Stromal cell of bone marrow (primary cell): ENCODE data around the gene DENND6A.
"Not testable (repeated sequence)": the region's sequence is repeated elsewhere in the genome, so short reads cannot be mapped to it uniquely, and the experiment has no call there.

Experiments
- DNase-seq: peaks from one replicate; pipeline ENCODE4 v3.0.0-alpha.2; 2012; ENCODE audit warnings: low read depth

DENND6A gene

DNA sequence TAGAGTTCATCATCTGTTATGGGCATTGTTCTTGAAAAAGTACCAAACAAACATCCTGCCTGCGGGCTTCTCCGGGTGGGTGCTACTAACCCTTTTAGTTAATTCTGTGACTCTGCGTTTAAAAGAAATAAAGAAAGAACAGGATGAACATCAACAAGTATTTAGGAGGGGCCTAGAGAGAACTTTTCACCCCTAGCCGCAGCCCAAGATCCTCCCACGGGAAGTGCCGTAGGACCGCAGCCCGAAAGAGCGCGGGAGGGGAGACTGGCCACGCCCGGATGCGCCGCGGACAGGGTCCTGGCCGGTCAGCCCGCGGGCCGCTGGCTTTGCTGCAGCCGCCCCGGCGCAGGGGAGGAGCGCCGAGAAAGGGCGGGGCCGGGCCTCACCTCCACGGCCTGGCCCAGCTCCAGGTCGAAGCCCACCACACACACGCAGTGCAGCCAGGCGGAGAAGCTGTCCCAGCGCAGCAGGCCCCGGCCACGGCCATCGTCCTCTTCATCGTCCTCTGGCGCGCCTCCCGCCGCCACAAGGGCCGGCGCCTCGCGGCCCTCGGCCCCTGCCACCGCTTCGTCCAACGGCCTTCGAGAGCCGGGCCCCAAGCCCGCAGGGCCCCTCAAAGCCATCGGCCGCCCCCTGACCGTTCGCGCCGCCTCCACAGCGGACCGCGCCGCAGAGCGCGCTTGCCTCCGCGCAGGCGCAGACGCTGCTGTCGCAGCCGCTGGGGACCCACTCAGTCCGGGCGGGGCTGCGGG is at the start of gene DENND6A:
DENND6A (minus strand) TSS at position 682 of the 752 bp plus-strand sequence; CDS start at position 623, 59 bp downstream.
- peak; percentile 84 for DNase-seq

DNA sequence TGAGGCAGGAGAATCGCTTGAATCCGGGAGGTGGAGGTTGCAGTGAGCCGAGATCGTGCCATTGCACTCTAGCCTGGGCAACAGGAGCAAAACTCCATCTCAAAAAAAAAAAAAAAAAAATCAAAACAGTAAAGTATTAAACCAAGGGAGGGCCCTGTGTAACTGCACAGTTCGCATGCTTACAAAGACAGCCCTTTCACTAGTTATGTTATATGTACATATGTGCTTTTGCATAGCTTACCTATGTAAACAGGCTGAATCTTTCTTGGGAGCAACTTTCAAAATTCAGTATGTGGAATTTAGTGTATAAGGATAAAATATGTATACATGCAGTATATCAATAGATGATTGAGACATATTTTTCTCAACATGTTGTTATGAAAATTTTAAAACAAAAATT is 47.1 kb upstream of the DENND6A start:
- no peak for DNase-seq

DNA sequence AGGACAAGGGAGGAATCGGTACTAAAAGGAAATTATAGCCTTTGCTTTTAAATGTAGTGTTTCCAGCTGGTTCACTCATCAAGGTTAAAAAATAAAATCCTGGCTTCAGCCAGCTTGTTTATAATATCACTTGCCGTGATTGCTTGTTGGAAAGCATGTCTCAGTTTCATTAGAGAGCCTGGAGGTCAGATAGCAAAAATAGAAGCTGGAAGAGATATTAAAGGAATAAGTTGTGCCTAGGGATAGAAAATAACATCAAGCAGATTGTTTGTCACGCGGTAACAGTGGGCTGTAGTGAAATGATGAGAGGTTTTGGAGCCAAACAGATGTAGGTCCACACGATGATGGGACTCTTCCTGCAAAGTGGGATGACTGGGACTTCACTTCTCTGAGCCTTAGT is 45.5 kb upstream of the DENND6A start:
- no peak for DNase-seq

DNA sequence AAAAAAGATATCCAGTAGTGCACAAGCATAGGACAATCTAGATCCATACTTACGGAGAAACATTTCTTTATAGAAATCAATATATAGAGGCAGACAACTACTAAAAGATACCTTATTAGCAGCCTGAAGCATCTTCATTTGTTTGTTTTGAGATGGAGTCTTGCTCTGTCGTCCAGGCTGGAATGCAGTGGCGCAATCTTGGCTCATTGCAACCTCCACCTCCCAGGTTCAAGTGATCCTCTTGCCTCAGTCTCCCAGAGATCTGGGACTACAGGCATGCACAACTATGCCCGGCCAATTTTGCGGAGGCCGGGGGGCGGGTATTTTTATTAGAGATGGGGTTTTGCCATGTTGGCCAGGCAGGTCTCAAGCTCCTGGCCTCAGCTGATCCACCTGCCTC is 45.0 kb upstream of the DENND6A start:
- no peak for DNase-seq

GRCh38 chr3:57735405-57735804 is 42.5 kb upstream of the DENND6A start:
- DNase-seq: no peak

GRCh38 chr3:57733790-57734189 is 40.9 kb upstream of the DENND6A start:
- DNase-seq: no peak

DNA sequence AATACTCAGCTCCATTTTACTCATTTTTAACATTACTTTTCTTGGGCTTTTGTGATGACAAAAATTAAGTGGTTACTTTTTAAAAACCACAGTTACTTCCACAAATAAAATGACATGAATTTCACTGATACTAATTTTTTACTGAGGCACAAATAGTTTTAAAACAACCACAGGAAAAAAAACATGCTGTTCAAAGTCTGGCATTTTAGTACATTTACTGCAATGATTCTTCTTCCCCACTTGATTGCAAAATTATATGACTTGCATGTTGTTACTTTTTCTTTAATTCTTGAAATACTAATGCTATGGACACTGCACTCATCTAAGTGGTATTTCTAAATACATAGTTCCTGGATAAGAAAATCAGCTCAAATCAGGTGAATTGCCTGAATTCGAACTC is 38.4 kb upstream of the DENND6A start:
- DNase-seq: no peak

DNA sequence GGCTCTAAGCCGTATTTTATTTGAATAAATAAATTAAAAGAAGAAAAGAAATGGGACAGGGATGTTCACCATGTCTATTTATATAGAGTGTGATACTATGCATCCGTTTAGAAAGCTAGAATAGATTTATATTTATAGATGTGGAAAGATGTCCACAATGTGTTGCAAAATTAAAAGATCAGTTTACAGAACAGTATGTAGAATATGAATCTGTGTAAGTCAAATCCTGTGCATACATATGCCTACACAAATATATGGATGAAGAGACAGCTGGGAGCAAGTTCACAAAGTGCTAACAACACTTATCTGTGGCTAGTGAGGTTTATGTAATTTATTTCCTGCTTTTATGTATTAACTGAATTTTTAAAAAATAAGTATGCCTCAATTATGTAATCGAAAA is 37.8 kb upstream of the DENND6A start:
- DNase-seq: no peak

GRCh38 chr3:57729334-57730045 is 36.6 kb upstream of the DENND6A start:
- DNase-seq: peak; percentile 7

GRCh38 chr3:57727106-57727505 is 34.2 kb upstream of the DENND6A start:
- DNase-seq: no peak

DNA sequence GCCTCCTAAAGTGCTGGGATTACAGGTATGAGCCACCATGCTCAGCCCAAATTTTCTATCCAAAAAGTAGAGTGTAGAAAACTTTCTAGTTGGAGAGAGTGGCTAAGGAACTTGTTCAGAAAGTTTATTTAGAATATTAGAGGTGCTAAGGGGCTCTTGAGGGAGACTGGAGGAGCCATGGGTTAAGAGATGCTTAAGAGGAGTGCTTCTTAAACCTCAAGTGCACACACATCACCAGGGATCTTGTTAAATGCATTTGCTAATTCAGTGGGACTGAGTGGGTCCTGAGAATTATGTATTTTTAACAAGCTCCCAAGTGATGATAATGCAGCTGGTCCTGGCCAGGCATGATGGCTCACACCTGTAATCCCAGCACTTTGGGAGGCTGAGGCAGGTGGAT is 33.5 kb upstream of the DENND6A start:
- no peak for DNase-seq

DNA sequence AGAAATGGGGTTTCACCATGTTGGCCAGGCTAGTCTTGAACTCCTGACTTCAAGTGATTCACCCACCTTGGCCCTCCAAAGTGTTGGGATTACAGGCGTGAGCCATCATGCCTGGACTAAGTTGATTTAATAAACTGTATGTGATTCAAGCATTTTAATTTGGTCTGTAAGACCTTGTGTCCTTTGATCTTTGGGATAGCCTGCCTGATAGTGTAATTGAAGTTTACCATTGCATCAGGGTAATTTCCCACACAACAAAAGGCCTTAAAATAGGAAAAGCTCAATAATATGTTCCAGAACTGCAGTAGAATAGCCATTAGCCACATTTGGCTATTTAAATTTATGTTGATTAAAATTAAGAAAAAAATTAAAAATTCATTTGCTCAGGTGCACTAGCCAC is 25.2 kb upstream of the DENND6A start:
- DNase-seq: no peak

DNA sequence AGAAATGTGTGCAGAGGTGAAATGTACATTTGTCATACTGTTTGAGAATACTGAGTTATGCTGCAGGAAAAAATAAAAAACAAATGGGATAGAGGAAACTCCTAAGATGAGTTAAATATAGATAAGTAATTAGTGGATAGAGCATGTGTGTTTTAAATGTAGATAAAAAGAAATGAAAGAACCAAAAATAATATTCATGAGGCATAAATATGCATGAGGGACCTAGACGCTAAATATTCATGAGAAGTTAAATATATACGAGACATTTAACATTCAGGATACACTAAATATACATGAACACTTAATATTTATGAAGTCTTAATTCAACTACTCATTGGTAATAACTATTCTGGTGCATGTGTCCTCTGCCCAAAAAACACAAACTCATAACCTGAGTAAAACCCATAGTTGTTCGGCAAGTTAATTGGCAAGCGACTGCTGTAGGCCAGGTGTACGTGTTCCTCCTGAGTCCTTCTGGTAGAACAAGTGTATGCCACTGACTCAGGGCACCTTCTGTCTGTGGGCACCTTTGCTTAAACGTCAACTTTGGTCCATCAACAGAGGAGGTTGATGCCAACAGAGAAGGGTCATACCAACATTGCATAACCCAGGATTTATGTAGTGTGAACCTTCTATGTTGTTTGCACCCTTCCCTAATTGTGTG is 24.5 kb upstream of the DENND6A start:
- DNase-seq: no peak

- no peak for DNase-seq
These were observed 22.8 kb upstream of the DENND6A start for GRCh38 chr3:57715686-57716085.

GRCh38 chr3:57709559-57709958 is 16.7 kb upstream of the DENND6A start:
- DNase-seq: no peak

- DNase-seq: no peak
These were observed 16.2 kb upstream of the DENND6A start for GRCh38 chr3:57709031-57709430.

- DNase-seq: peak; percentile 88
These were observed 13.6 kb upstream of the DENND6A start for GRCh38 chr3:57706462-57706861.

- not testable (repeated sequence) for DNase-seq
These were observed 12.5 kb upstream of the DENND6A start for GRCh38 chr3:57705351-57705750.

DNA sequence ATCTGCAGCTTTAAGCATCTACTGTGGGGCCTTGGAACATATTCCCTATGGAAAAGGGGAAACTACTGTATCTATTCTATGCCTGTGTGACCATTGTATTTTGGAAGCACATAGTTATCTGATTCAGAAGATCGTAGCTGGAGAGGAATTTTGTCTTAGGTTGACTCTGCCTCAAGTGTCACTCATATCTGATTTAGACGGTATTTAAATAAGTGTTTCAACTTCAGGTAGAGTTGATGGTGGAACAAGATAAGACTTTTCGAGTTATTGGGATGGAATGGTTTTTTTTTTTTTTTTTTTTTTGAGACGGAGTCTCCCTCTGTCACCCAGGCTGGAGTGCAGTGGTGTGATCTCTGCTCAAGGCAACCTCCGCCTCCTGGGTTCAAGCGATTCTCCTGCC is 8.9 kb upstream of the DENND6A start:
- no peak for DNase-seq

DNA sequence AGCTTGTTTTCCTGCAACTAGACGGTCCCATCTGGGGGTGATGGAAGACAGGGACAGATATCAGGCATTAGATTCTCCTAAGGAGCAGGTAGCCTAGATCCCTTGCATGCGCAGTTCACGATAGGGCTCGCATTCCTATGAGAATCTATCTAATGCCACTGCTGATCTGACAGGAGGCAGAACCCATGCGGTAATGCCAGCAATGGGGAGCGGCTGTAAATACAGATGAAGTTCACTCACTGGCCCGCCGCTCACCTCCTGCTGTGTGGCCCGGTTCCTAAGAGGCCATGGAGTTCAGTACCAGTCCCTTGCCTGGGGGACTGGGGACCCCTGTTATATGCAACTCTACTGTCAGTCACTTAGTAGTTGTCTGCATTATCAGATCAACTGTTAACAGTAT is 7.9 kb upstream of the DENND6A start:
- DNase-seq: no peak

- no peak for DNase-seq
These were observed 6.7 kb upstream of the DENND6A start for GRCh38 chr3:57699591-57699990.

GRCh38 chr3:57696801-57697321 is 4.0 kb upstream of the DENND6A start:
- peak; percentile 64 for DNase-seq

DNA sequence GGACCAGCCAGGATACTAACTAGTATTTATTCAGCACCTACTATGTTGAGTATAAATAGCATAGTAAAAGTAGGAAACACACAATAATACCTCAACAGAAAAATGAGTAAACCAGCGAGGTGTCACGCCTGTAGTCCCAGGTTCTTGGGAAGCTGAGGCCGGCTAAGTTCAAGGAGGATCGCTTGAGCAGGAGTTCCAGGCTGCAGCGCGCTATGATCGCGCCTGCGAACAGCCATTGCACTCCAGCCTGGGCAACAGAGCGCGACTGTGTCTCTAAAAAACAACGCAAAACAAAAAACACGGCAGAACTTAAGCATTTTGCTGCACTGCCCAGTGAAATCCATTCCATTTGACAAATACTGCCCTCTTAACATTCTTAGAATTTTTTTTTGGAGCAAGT is 1.3 kb upstream of the DENND6A start:
- DNase-seq: no peak
